Spleen (tissue), 7 donors: Measurements from ENCODE around the gene ESYT3.

ENCODE experiments used
- CTCF ChIP-seq, 11 experiments: fragments of 200-600 bp in 7 of 11; fragments of 450-650 bp in 4 of 11; sonication (generic) in 4 of 11; IDR thresholded peaks in 8 of 11; conservative IDR thresholded peaks in 3 of 11; 1 replicate in 7 of 11; 2 replicates in 4 of 11; pipeline versions ENCODE4 v1.4.0 to v1.8.0; 2016 to 2021; ENCODE audit warnings: antibody characterized with exemption in 11 of 11, inconsistent platforms in 4 of 11, mild to moderate bottlenecking in 1 of 11
- POLR2A ChIP-seq, 3 donors: fragments of 450-650 bp; IDR thresholded peaks; one replicate each; pipeline ENCODE4 v1.5.1; 2017; ENCODE audit warnings: antibody characterized with exemption in 3 of 3, mild to moderate bottlenecking in 1 of 3
- POLR2AphosphoS5 ChIP-seq, 3 donors: sonication (generic); formaldehyde crosslinking; IDR thresholded peaks; one replicate each; pipeline ENCODE4 v1.5.1; 2017; ENCODE audit warnings: antibody characterized with exemption in 3 of 3
- donor health status: DM: no; HTN: no; CAD: no; lungs with moderate emphysema.
- donor health status: DM: no; HTN: no; CAD: no.
- donor health status: DM: no; HTN: no; CAD: no.

- TF ChIP-seq CTCF (IDR thresholded peaks at IDR 0.05 in 8 of 11, conservative IDR thresholded peaks at IDR 0.05 in 3 of 11) = no peak
- no peak for TF ChIP-seq POLR2A (IDR thresholded peaks at IDR 0.05)
- TF ChIP-seq POLR2AphosphoS5 (IDR thresholded peaks at IDR 0.05) = no peak
Observed at GRCh38 chr3:138390582-138390932, 43.9 kb upstream of the ESYT3 start.
